Stimulated activated CD4-positive, alpha-beta T cell treated with anti-CD3 and anti-CD28 coated beads, Interleukin-2, amount 100 ng/mL, for 24 hours (primary cell): ENCODE measurements around the gene LEMD2.
A peak's percentile ranks its signal among the peaks of the same experiment; 100 is the strongest.

Experiments used
- DNase-seq, 2 donors: peaks; one replicate each; pipeline ENCODE4 v3.0.0-alpha.2; 2020

LEMD2 gene

DNA sequence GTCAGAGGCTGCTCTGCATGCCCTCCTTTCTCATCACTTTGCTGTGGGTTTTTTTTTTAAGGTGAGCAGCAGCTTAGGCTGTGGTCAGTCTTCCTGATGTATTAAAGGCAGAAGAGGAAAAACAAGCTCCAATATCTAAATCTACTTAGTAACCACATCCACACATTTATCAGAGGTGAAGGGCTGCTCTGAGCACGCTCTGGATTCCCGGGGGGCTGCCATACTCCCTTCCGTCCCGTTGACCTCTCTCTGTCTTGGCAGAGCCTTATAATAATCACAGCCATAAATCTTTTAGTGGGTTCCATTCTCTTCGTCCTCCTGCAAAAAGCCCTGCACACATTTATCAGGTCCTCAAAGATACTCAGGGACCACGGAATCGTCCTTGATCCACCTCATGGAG lies 2.7 kb upstream of the LEMD2 start:
- no peak for DNase-seq

- DNase-seq: no peak
Observed at GRCh38 chr6:33790910-33791309, 2.0 kb upstream of the LEMD2 start.

GRCh38 chr6:33790379-33790778 lies 1.4 kb upstream of the LEMD2 start:
- DNase-seq: no peak

DNA sequence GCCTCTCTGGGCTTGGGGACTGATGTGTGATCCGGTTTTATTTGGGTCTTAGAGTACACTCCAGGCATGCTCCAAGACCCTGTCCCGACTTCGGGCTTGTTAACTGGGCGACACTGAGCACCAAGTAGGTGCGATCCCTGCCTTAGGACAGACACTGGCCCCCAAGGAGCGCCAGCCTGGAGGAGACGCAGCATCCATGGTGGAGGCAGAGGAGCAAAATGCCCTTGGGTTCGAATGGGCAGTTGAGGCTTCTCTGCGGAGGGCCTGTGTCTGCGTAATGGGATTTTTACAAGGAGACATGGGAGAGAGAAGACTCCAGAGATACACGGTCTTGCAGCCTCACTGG lies 593 bp upstream of the LEMD2 start:
- DNase-seq: no peak

DNA sequence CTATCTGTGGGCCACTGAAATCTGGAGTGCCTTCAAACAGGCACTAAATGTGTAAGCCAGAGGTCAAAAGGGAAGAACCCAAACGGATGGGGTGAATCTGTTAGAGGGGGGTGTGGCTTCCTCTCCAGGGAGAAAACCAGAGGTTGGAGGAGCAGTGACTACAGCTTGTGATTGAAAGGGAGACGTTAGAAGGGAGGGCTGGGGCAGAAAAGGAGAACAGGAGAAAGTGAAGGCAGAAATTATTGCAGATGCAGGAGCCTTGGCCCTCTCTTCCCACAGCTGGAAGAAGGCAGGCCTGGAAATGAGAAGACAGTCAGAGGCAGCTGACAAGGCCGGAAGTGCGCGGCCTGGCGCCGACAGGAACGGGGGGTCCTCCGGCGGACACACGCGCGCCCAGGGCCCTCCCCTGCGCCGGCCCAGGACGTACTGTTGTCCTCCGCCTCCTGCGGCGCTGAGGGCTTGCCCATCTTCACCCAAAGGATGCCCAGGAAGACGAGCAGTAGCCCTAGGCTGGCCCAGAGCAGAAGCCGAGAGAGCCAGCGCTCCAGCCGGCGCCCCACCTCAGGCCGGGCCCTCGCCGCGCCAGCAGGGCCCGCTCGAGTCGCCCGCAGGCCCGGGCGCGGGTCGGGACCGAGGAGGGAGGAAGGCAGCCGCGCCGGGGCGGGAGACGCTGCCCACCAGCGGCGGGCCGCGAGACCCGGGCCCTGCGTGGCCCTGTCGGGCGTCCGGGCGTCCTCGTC lies 806 bp downstream of the LEMD2 start:
- DNase-seq: peak; percentile 64 to 69

DNA sequence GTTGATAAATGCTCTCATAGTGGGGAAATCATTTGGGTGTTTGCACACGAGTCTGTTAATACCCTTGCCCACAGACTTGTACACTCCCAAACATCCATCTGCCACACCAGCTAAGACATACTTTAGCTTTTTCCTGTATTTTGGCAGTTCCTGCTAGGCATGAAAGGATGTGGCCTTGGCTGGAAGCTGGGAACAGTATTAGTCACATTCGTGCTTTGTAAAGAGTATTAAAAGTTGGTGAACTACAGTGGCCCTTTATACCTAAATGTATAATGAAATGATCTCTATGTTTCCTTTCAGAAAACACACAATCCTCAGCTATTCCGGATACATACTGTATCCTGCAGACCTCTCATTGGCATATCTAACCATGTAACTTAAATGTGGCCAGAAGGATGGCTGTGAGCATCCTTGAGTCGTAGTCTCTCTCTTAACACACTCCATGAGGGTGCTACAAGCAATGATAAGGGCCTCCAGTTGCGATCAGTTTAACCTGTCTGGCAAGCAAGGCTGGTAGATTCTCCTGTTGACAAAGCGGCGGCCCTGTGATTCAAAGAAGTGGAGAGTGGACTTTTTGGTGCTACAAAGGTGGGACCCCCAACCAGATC lies 1.5 kb downstream of the LEMD2 start:
- DNase-seq: no peak

GRCh38 chr6:33786736-33787135 lies 2.2 kb downstream of the LEMD2 start:
- DNase-seq: no peak

DNA sequence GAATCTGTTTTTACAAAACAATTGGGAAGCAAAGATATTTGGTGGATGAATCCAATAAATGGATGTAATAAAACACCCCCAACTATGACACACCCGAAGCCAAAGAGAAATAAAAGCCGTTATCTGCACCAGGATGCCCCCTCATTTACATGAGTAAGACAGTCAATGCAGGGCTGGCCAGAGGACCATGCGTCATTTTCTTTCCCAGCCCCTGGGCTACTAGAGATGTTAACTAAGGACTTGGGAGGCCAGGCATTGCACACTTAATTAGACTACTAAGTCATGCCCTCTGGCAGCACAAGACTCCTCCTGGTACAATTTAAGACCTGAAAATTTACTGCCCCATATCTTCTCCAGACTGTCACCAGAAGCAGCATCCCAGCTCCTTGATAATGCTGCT lies 3.2 kb downstream of the LEMD2 start:
- no peak for DNase-seq

DNA sequence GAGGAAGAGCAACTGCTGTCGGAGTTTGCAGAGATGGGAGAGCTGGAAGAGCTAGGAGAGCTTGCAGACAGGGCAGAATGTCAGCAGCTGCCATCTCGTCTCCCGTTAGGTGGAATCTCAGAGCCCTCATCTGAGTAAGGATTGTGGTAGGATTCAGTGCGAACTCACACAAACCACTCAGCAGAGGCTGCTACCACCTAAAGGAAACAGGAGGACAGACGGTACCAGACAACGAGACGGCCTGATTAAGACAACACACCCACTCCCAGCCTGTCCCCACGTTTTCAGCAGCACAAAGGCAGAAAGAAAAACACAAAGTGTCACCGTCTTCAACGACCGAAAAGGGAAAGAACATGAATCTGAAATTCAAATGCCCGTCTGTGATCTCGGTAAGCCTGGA lies 4.1 kb downstream of the LEMD2 start:
- no peak for DNase-seq

DNA sequence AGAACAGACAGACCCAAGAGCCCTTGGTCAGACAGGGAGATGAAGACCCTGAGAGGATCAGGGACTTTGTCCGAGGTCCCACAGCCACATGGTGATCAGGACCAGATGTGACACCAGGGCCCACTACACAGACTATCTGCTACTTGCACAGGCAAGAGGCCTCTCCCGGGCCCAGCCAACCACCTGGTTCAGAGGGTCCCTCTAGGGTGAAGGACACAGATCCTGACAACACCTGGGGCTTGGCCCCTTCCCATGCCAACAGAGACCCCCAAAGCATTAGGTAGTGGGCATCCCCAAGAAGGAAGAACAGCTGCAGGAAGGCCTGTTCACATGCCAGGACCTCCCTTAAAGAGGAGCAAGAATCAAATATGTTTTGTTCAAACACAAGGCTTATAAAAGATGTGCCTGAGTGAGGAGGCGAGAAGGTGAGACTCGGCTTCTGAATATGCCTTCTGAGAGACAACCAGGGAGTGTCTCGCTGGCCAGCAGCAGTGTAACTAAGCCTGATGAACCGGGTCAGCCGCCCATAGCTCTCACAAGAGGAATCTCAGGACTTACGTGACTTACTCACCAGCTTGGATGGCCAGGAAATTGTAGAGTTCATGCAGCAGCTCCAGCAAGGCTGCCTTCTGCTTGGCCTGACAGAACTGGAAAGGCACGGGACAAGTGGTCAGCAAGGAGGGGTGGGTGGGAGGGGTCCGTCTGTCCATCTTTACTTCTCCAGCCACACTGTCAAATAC lies 5.0 kb downstream of the LEMD2 start:
- DNase-seq: no peak

DNA sequence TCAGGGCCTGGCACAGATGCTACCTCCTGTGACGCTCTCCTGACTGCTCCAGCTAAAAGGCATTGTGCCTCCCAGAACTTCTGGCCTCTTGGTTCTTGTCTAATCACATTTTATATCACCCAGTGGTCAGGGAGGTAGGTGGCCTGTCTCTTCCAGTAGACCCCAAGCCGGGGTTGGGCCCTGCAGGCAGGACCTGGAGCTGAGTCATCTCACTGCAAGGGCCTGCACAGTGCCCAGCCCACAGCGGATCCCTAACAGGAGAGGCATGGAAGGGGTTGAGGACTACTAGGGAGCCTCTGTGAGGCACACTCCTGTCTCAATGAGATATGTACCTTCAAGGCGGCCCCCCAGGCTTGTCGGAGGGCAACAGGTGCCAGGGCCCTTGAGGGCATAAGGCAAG lies 6.4 kb downstream of the LEMD2 start:
- DNase-seq: no peak

- no peak for DNase-seq
Observed at GRCh38 chr6:33781131-33781975, 7.6 kb downstream of the LEMD2 start.

DNA sequence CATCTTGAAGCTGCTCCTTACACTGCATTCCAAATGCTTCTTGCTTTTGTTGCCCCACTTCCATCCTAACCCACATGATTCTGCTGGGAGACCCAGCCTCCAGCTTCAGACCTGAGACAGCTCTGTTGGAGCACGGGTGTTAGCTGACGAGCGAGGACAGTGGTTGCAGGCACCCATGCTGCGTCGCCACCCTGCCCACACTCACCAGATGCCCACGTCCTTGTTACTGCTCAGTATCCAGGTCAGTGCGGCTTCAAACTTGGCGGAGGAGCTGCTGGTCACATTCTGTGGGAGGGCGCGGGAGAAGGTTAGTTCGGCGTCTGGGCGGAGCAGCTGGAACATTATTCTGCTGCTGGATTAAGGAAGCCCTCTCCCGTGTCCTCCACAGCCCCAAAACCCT lies 9.0 kb downstream of the LEMD2 start:
- DNase-seq: no peak

- DNase-seq: no peak
Observed at GRCh38 chr6:33779290-33779689, 9.6 kb downstream of the LEMD2 start.

DNA sequence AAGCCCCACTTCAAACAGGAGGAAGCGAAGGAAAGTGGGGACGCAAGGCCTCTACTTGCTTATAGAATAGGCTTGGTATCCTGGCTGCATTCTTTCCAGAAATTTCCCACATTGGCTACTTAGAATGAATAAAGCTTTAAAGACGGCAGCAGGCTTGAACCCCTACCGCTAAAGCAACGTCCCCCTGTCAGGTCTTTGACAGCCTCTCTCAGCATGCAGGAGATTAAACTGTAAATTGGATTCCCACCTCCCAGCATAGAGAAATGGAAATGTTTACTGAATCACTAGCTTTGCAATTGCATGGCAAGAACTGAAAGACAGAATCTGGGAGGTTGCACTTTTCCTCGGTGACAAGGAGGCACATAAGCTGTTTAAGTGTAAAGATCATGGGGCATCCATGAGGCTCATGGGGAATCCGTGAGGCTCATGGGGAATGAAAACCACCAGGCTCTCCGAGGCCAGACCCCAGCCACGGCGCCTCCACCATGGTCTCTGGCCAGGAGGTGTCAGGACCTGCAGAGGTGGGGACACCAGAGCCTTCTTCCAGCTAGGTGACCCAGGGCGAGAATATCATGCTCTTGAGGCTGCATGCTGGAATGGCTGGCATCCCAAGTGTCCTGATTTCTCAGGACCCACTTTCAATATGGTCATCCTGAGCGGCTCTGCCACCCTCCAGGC lies 10.3 kb downstream of the LEMD2 start:
- no peak for DNase-seq

DNA sequence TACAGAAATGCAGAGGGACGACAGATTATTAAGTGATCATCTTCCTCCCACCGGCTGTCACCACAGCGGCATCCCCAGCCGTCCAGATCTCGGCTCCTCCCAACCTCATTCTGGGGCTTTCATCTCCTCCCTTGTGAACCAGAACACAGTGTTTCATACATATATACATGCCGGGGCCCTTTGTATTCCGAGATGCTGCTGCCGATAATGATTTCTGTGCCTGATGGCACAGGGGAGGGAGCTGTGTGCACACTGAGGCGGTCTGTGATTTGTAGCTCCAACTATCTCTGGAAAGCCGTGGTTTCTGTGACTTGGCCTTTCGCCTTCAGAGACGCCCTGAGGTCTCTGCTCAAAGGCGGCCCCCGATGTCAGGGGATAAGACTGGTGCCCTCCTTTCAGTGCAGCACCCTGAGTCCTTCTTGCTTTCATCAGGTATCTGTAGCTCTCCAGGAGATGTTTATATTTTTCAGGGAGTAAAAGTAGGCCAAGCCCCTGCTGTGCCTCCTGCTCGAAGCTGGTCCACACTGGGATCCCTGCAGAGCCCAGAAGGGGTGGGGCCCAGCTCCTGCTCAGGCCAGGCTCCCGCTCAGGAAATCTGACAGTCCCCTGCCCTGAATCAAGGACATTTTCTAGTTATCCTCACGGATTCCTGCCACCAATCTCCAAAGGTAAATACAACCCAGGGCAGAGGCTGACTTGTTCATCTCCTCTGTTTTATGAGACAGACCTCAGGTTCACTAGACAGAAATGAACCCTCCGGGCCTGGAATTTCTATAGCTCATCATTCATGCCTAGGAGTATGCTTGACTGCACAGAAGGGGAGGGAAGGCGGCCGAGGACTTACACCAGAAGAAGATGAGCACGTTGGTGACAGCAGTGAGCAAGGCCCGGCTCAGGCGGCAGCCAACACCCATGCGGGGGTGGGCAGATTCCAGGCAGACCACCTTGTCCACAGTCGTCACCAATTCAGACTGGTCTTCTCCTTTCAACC lies 11.2 kb downstream of the LEMD2 start:
- DNase-seq: no peak

GRCh38 chr6:33776764-33777163 lies 12.2 kb downstream of the LEMD2 start:
- no peak for DNase-seq

- DNase-seq: no peak
Observed at GRCh38 chr6:33776186-33776585, 12.7 kb downstream of the LEMD2 start.

DNA sequence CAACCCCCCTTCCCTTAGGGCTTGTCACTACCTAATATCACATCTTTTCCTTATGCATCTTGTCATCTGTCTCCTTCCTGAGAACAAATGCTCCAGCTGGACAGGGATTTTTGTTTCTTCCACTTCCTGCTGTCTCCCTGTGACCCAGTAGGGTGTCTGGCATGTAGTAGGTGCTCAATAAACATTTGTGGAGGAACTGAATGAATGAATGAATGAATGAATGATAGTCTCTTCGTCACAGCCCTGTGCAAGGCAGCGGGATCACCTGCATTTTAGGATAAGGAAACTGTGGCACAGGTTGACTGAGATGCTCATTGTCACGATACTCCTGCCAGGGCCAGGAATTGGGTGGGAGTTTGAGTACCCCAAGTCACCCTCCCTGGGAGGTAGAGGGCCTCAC lies 14.2 kb downstream of the LEMD2 start:
- no peak for DNase-seq

DNA sequence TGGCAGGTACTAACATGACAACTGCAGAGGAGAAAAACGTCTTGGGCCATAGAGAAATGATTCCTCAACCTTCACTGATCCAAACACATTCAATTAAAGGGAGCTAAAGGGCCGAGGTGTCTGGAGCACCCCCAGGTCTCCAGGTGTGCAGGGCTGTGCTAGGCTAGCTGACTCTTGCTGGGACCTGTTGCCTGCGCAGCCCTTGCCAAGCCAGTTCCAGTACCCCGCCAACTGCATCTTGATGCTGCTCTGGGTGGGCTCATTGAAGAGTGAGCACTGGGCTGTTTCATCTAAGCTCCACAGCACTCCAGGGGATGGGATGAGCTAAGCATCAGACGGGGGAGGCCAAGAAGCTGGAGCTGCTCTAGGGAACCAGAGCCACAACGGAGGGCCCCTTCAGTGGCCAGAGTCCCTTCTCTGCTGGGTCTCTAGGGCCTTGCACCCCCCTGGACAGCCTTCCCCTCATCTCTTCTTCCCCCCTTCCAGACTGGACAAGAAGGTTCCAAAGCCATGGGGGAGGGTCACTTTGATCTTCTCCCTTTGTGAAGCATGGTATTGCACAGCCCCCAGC lies 15.9 kb downstream of the LEMD2 start:
- no peak for DNase-seq
